Activated effector memory CD4-positive, alpha-beta T cell treated with Interleukin-2 at 50 U/mL for 16 hours (primary cell): ENCODE data around the gene USP21.

Experiments
- DNase-seq: peaks from one replicate; pipeline ENCODE4 v3.0.0-alpha.2; 2020

Gene USP21

DNA sequence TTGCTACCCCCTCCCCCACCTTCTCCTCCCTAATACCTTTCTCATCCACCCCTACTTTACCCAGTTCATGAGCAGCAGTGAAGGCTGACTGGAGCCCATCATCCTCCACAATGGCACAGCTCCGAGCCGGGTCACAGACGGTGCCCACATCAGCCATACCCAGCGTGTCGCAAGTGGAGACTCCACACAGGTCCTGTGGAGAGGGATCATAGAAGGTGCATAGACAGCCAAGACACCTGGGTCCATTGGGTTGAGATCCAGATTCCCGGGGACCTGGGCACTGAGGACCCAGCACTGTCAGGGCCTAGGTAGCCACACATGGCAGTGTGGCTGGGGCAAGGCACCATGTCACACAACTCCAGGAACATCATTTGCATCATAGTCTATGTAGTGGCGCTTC is 36.8 kb downstream of the USP21 start:
- no peak for DNase-seq

- DNase-seq, result no peak
Observed at GRCh38 chr1:161196521-161197451, 37.5 kb downstream of the USP21 start.

GRCh38 chr1:161197560-161198193 is 38.4 kb downstream of the USP21 start:
- DNase-seq, result no peak

DNA sequence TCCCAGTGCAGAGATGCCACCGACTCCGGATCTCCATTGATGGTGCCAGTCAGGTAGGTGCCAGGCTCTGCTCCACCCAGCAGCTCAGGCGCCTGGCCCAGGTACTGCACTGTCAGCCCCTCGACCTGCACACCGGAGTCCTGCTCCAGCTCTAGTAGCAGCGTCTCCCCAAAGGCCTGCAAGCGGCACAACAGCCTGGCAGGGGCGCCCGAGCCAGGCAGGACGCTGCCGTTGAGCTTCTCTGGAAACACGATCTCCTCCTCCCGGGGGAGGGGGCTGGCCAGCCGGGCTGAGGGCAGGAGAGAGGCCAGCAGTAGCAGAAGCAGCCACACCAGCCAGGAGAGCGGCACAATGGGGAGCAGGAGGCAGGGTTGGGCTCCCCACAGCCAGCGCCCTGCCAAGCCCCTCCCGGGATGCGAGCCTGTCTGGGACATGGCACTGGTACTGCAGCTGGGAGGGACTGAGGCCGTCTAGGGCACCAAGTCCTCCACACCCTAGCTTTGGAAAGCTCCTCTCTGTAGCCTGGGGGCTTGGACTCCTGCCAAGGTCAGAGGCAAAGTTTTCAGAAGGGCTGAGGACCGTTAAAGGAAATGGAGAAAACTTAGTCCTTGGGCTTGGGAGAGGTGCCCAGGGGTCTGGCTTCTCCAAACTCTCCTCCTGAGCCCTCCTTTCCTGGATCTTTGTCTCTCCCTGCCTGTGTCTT is 39.0 kb downstream of the USP21 start:
- no peak for DNase-seq

DNA sequence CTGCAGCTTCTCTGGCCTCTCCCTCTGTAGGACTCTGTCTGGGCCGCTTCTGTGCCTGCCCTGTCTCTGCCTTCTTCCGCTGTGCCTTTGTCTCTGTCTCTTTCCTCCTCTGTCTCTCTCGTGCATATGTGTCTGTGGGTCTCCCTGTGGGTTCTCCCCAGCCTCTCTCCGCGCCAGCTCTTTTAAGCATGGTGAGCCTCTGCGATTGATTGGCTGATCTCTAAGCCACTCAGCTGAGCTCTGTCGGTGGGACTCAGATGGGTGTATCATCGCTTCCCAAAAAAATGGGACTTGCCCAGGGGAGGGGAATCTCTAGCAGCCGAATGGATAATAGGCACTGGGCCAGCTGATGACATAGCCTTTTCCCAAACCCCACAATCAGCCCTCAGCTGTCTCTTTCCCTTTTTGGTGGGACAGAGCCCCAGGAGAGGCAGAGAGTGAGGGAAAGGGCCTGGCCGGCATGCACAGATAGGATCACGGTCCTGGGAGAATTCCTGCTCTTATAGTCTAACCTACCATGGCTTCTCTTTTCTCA is 39.7 kb downstream of the USP21 start, which contains the start of gene ADAMTS4:
TSS of gene ADAMTS4 (minus strand) at position 158 of the 535 bp plus-strand sequence. CDS start 427 bp downstream, outside the sequence.
- DNase-seq, result no peak

- DNase-seq, result no peak
Observed at GRCh38 chr1:161199506-161200139, 40.3 kb downstream of the USP21 start.

- DNase-seq, result no peak
Observed at GRCh38 chr1:161200421-161200991, 41.2 kb downstream of the USP21 start.

- no peak for DNase-seq
Observed at GRCh38 chr1:161200992-161201835, 41.9 kb downstream of the USP21 start.

DNA sequence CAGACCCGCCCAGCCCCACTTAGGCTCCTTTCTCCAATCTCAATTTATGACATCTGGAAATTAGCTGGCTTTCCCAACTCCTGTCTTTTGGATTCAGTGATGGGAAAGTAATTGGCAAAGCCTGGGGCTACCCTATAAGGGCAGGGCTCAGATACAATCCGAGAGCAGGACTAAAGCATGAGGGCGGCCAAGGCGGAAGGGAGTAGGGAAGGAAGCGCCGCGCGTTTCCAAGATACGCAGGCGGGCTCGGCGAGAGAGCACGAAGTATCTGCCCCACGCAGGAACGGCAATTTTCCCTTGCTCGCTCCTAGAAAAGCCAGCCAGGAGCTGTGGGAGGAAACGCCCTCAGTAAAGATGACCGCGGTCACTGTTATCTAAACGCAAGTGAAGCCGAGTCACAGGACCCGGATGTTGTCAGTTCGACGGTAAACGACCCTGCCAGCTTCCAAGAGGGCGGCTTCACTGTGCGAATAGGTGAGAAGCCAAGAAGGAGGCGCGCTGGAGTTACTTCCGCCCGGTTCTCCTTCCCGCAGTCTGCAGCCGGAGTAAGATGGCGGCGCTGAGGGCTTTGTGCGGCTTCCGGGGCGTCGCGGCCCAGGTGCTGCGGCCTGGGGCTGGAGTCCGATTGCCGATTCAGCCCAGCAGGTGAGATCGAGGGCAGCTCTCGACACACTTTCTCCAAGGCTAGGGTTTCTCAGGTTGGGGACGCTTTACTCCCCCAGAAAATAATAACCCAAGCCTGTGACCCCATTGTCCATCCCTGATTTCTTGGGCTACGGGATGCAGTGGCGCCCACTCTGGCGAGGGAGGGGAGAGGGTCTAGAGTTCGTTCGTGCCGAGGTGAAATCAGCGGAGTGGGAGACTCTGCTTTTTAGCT is 42.8 kb downstream of the USP21 start, which contains the start of gene NDUFS2:
TSS of gene NDUFS2 (plus strand) at position 532 of the 877 bp plus-strand sequence. CDS start at position 551, 19 bp downstream.
- peak; percentile 93 for DNase-seq

DNA sequence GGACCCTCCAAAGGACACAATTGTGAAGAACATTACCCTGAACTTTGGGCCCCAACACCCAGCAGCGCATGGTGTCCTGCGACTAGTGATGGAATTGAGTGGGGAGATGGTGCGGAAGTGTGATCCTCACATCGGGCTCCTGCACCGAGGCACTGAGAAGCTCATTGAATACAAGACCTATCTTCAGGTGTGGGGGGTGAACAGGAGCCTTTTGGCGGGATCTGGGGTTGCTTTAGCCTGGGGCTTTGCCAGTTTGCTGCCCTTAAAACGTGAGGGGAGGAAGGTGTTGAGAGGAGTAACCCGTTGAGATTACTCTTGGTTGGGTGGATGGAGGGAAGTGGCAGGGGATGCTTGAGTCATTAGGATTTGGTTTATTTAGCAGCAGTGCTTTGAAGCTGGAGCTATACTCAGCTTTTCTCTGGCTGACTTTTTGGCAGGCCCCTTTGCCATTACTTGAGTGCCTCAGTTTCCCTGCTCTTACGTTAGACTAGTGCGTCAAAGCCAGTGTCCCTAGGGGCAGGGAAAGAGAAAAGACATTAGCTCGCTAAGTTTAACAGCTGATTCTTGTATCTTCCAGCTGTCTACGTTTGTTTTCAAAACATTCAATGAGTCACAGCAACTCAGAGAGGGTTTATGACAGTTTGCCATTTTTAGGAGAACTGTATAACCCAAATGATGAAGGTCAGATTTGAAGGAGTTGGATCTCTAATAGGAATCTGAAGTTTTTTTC is 47.3 kb downstream of the USP21 start:
- no peak for DNase-seq

GRCh38 chr1:161207173-161207572 is 47.9 kb downstream of the USP21 start:
- DNase-seq, result no peak

DNA sequence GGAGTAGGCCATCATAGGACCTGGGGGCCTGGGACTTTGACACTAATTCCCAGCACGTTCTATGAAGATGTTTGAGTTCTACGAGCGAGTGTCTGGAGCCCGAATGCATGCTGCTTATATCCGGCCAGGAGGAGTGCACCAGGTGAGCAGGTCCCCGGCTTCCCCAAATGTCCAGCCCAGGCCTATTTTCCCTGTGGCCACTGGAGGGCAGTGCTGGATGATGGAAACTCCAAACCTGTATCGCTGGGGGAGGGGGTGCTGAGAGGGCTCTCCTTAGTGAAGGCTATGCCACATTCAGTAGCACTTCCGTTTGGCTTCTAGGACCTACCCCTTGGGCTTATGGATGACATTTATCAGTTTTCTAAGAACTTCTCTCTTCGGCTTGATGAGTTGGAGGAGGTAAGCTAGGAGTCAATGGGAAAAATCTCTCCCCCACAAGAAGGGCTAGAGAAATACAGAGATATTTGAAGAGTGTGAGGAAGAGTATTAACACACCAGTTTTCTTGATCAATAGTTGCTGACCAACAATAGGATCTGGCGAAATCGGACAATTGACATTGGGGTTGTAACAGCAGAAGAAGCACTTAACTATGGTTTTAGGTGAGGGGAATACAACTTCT is 50.6 kb downstream of the USP21 start:
- peak; percentile 48 for DNase-seq

GRCh38 chr1:161214369-161214768 is 55.1 kb downstream of the USP21 start:
- DNase-seq, result no peak

- no peak for DNase-seq
Observed at GRCh38 chr1:161215076-161215475, 55.8 kb downstream of the USP21 start, which contains the start of gene FCER1G. FCER1G (plus strand) TSS chr1:161215295; CDS start chr1:161215322, 27 bp downstream.
